ENCODE results near the gene SPCS3.
"Not testable (repeated sequence)": the region's sequence is repeated elsewhere in the genome, so short reads cannot be mapped to it uniquely, and the experiment has no call there.

The SPCS3 gene

DNA sequence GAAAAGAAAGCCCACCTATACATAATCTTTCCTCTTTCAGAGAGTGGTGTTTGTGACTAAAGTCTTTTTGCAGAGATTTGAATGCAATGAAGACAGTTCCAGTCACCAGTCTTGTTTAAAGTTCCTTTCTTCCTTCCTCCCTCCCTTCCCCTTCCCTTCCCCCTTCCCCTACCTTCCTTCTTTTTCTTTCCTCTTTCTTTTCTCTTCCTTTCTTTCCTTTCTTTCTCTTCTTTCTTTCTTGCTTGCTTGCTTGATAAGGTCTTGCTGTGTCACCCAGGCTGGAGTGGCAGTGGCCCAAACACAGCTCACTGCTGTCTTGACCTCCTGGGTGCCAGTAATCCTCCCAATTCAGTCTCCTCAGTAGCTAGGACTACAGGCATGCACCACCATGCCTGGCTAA lies 31.7 kb upstream of the SPCS3 start:
- Histone ChIP-seq H3K9me3 (ENCODE audit: insufficient read depth, low read depth, low read length) (no peaks in the 10 kb centered on the region), H3K4me3 (ENCODE audit: low read length) (no peak overlapping the region), H3K4me1 (ENCODE audit: insufficient read depth, low read length) (no peaks in the 10 kb centered on the region), H3K27me3 (ENCODE audit: insufficient read depth, low read length) (no peaks in the 10 kb centered on the region), H3K9ac (ENCODE audit: low read depth, low read length) (no peak overlapping the region), H3K27ac (ENCODE audit: low read depth, low read length) (no peak overlapping the region), H3K36me3 (ENCODE audit: insufficient read depth, low read length) (no peaks in the 10 kb centered on the region)

DNA sequence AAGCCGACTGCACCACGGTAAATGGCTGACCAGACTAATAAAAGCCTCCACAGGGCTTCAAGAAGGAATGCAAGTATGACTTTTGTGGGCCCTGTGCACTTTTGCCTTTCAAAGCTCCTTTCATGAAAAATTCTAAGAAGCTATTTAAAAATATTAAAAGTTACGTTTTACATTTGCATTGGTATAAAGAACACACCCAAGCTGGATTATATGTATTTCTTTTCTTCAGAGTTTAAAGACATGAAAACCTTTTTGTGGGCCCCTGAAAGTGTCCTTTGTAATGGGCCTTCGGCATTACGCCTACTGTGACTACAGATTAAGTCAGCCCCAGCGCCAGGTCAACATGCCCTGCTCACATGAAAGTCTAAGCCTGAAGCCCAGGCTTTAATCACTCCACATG lies 30.2 kb upstream of the SPCS3 start:
- no peaks in the 10 kb centered on the region for H3K36me3 ChIP-seq (ENCODE audit: insufficient read depth, low read length)
- no peak overlapping the region for H3K27ac ChIP-seq (ENCODE audit: low read depth, low read length)
- no peak overlapping the region for H3K4me3 ChIP-seq (ENCODE audit: low read length)
- no peaks in the 10 kb centered on the region for H3K9me3 ChIP-seq (ENCODE audit: insufficient read depth, low read depth, low read length)
- no peaks in the 10 kb centered on the region for H3K4me1 ChIP-seq (ENCODE audit: insufficient read depth, low read length)
- H3K27me3 ChIP-seq (ENCODE audit: insufficient read depth, low read length): no peaks in the 10 kb centered on the region
- no peak overlapping the region for H3K9ac ChIP-seq (ENCODE audit: low read depth, low read length)
- 94% methylated on average over 5 of the region's 6 CpGs for WGBS

DNA sequence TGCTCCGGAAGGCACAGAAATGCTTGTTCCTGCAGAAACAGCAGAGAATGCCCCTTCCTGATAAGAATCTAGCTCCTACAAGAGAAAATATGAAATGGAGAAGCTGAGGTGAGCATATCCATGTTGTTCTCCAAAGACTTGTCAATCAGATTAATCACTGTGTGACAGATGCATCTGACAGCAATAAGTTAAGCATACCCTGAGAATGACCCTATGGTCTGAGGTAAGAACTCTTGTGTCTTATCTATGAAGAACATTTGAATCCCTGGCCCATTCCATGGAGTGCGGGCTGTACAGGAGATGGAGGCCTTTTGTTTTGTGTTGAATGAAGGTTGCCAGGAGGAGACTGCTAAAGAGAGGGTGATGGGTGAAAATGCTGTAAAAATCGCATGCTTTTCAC lies 29.2 kb upstream of the SPCS3 start:
- H3K27ac ChIP-seq (ENCODE audit: low read depth, low read length): no peak overlapping the region
- H3K27me3 ChIP-seq (ENCODE audit: insufficient read depth, low read length): no peaks in the 10 kb centered on the region
- no peak overlapping the region for H3K9ac ChIP-seq (ENCODE audit: low read depth, low read length)
- no peaks in the 10 kb centered on the region for H3K4me1 ChIP-seq (ENCODE audit: insufficient read depth, low read length)
- H3K9me3 ChIP-seq (ENCODE audit: insufficient read depth, low read depth, low read length): no peaks in the 10 kb centered on the region
- H3K36me3 ChIP-seq (ENCODE audit: insufficient read depth, low read length): no peaks in the 10 kb centered on the region
- 94% methylated on average over 3 of the region's 3 CpGs for WGBS
- no peak overlapping the region for H3K4me3 ChIP-seq (ENCODE audit: low read length)

DNA sequence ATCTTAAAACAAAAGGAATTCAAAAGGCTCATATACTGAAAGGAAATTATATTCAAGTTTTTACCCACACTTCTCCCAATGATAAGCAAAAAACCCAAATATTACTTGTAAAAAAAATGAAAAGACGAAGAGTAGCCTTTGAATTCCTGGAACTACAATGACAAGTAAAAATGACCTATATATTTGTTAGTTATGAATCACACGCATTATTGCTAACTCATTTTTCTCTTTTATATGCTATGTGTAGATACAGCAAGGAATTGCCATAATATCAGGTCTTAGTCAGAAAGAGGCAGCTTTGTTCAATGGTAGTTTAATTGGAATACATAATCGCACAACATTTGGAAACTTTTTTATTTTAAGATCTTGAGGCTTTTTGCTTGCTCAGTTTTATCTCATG lies 28.0 kb upstream of the SPCS3 start:
- H3K4me3 ChIP-seq (ENCODE audit: low read length): no peak overlapping the region

DNA sequence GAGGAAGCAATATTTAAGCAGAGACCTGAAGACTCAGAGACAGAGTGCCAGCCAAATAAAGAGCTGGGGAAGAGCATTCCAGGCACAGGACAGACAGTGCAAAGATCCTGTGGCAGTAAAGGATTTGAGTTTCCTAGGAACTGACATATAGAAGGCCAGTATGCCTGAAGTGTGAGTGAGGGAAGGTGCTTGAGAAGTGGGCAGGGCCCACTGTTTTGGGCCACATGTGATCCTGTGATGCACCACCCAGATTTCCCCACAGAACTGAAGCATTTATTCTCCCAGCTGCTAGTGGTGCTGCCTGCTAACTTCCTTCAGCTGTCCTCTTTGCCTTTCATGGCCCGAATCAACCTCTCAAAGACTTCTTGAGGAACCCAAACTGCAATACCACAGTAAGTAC lies 26.8 kb upstream of the SPCS3 start:
- no peaks in the 10 kb centered on the region for H3K36me3 ChIP-seq (ENCODE audit: insufficient read depth, low read length)
- no peaks in the 10 kb centered on the region for H3K27me3 ChIP-seq (ENCODE audit: insufficient read depth, low read length)
- H3K9ac ChIP-seq (ENCODE audit: low read depth, low read length): no peak overlapping the region
- 83% methylated on average over 1 of the region's 1 CpG for WGBS
- H3K27ac ChIP-seq (ENCODE audit: low read depth, low read length): no peak overlapping the region
- H3K4me3 ChIP-seq (ENCODE audit: low read length): no peak overlapping the region
- no peaks in the 10 kb centered on the region for H3K4me1 ChIP-seq (ENCODE audit: insufficient read depth, low read length)
- H3K9me3 ChIP-seq (ENCODE audit: insufficient read depth, low read depth, low read length): no peaks in the 10 kb centered on the region

More for the DNA sequence above, 28.0 kb upstream of the SPCS3 start:
- no peaks in the 10 kb centered on the region for H3K4me1 ChIP-seq (ENCODE audit: insufficient read depth, low read length)
- H3K36me3 ChIP-seq (ENCODE audit: insufficient read depth, low read length): no peaks in the 10 kb centered on the region
- H3K27ac ChIP-seq (ENCODE audit: low read depth, low read length): no peak overlapping the region
- no peak overlapping the region for H3K9ac ChIP-seq (ENCODE audit: low read depth, low read length)
- 100% methylated on average over 1 of the region's 3 CpGs for WGBS
- H3K9me3 ChIP-seq (ENCODE audit: insufficient read depth, low read depth, low read length): no peaks in the 10 kb centered on the region
- H3K27me3 ChIP-seq (ENCODE audit: insufficient read depth, low read length): no peaks in the 10 kb centered on the region

DNA sequence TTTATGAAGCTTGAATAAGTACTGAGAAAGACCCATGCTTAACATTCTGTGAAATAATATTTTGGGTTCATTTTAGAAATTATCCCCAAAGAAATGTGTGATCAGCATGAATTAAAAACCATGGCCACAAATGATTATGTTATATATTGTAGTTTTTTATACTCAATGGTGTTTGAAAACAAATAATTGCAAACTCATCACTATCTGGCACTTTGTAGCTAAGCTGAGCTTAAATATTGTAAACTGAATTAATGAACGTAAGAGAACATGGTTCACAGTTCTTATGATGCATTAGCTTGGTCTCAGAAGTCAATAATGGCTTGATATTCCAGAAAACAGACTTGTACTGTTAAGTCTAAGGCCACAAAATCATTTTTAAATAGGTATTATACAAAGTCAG lies 26.1 kb upstream of the SPCS3 start:
- no peaks in the 10 kb centered on the region for H3K27me3 ChIP-seq (ENCODE audit: insufficient read depth, low read length)
- H3K4me1 ChIP-seq (ENCODE audit: insufficient read depth, low read length): no peaks in the 10 kb centered on the region
- H3K9ac ChIP-seq (ENCODE audit: low read depth, low read length): no peak overlapping the region
- no peaks in the 10 kb centered on the region for H3K9me3 ChIP-seq (ENCODE audit: insufficient read depth, low read depth, low read length)
- H3K27ac ChIP-seq (ENCODE audit: low read depth, low read length): no peak overlapping the region
- 90% methylated on average over 1 of the region's 1 CpG for WGBS
- H3K4me3 ChIP-seq (ENCODE audit: low read length): no peak overlapping the region
- no peaks in the 10 kb centered on the region for H3K36me3 ChIP-seq (ENCODE audit: insufficient read depth, low read length)

DNA sequence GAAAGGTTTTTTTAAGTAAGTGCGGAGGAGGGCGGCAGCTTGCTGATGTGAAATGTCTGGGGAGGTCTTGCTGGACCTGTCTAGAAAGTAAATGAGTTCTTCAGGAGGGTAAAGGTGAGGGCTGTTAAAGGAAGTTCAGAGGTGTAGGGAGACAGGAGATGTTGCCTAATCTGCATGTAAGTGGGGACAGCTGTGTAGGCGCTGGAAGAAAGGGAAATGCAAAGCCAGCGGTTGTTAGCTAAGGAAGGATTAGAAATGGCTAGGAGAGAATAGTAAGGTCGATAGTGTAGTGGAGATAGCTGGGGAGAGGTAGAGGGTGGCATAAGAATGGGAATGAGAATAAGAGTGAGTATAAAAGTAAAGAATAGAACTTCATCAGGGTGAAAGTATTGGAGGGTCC lies 23.9 kb upstream of the SPCS3 start:
- not testable (repeated sequence) for H3K27ac ChIP-seq (ENCODE audit: low read depth, low read length); H3K9ac ChIP-seq (ENCODE audit: low read depth, low read length)

DNA sequence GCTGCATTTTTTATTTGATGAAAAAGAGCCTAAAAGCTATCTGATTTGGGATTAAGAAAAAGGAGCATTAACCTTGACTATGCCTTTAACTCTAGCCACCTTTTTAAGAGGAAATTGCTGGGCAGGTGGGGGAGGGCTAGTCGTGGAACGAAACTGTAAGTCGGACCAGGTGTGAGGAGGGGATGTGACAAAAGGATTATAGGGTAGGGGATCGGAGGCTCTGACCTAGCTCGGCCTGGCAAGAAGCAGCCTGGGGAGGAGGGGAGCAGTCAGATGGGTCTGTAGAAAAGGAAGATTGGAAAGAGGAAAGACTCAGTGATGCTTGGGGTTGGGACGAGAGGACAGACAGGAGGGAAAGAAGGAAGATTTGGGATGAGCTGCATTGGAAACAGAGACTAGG lies 21.1 kb upstream of the SPCS3 start:
- H3K4me3 ChIP-seq (ENCODE audit: low read length): no peak overlapping the region
- no peak overlapping the region for H3K27ac ChIP-seq (ENCODE audit: low read depth, low read length)
- no peaks in the 10 kb centered on the region for H3K36me3 ChIP-seq (ENCODE audit: insufficient read depth, low read length)
- no peak overlapping the region for H3K9ac ChIP-seq (ENCODE audit: low read depth, low read length)
- no peaks in the 10 kb centered on the region for H3K9me3 ChIP-seq (ENCODE audit: insufficient read depth, low read depth, low read length)
- peaks cover 3% of the 10 kb centered on the region; the same call in 1 of the 2 replicates for H3K4me1 ChIP-seq (ENCODE audit: insufficient read depth, low read length)
- WGBS: 71% methylated on average over 6 of the region's 6 CpGs
- H3K27me3 ChIP-seq (ENCODE audit: insufficient read depth, low read length): no peaks in the 10 kb centered on the region; the same call in 1 of the 2 replicates

More for the DNA sequence above, 23.9 kb upstream of the SPCS3 start:
- not testable (repeated sequence) for H3K9me3 ChIP-seq (ENCODE audit: insufficient read depth, low read depth, low read length); H3K4me1 ChIP-seq (ENCODE audit: insufficient read depth, low read length); H3K36me3 ChIP-seq (ENCODE audit: insufficient read depth, low read length); H3K27me3 ChIP-seq (ENCODE audit: insufficient read depth, low read length); H3K4me3 ChIP-seq (ENCODE audit: low read length)
- 35% methylated on average over 5 of the region's 5 CpGs for WGBS

DNA sequence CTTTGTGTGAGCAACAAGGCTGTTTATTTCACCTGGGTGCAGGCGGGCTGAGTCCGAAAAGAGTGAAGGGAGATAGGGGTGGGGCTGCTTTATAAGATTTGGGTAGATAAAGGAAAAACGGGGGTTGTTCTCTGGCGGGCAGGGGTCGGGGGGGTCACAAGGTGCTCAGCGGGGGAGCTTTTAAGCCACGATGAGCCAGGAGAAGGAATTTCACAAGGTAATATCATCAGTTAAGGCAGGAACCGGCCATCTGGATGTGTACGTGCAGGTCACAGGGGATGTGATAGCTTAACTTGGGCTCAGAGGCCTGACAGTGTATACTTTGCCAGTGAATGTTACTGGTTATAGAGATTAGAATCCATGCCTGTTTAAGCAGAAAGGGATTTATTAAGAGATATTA lies 19.7 kb upstream of the SPCS3 start:
- no peaks in the 10 kb centered on the region for H3K9me3 ChIP-seq (ENCODE audit: insufficient read depth, low read depth, low read length)
- WGBS: 68% methylated on average over 9 of the region's 9 CpGs
- no peak overlapping the region for H3K4me3 ChIP-seq (ENCODE audit: low read length)
- H3K27ac ChIP-seq (ENCODE audit: low read depth, low read length): no peak overlapping the region
- H3K9ac ChIP-seq (ENCODE audit: low read depth, low read length): no peak overlapping the region
- peaks cover 5% of the 10 kb centered on the region; the same call in 1 of the 2 replicates for H3K27me3 ChIP-seq (ENCODE audit: insufficient read depth, low read length)
- no peaks in the 10 kb centered on the region for H3K36me3 ChIP-seq (ENCODE audit: insufficient read depth, low read length)
- peaks cover 3% of the 10 kb centered on the region for H3K4me1 ChIP-seq (ENCODE audit: insufficient read depth, low read length)

DNA sequence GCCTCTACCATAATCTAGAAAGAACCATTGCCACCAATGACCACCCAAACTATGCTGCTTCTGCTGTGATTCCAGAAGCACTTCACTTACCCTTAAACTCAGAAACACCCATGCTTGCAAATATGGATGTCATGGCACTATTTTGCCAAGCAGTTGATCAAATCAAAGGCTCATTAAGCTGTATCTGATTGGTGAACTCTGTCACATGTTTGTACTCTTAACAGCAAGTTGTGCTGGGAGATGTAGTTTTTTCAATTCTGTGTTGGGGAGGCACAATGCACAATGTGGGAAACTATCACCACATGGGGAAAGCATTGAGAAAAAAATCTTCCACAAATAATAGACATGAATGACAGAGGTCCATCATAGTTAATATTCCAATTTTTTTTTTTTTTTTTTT lies 19.2 kb upstream of the SPCS3 start:
- Histone ChIP-seq H3K4me1 (ENCODE audit: insufficient read depth, low read length) (peaks cover 3% of the 10 kb centered on the region), H3K4me3 (ENCODE audit: low read length) (no peak overlapping the region), H3K9ac (ENCODE audit: low read depth, low read length) (no peak overlapping the region), H3K9me3 (ENCODE audit: insufficient read depth, low read depth, low read length) (no peaks in the 10 kb centered on the region), H3K27ac (ENCODE audit: low read depth, low read length) (no peak overlapping the region), H3K27me3 (ENCODE audit: insufficient read depth, low read length) (peaks cover 10% of the 10 kb centered on the region; the same call in 1 of the 2 replicates), H3K36me3 (ENCODE audit: insufficient read depth, low read length) (no peaks in the 10 kb centered on the region)

DNA sequence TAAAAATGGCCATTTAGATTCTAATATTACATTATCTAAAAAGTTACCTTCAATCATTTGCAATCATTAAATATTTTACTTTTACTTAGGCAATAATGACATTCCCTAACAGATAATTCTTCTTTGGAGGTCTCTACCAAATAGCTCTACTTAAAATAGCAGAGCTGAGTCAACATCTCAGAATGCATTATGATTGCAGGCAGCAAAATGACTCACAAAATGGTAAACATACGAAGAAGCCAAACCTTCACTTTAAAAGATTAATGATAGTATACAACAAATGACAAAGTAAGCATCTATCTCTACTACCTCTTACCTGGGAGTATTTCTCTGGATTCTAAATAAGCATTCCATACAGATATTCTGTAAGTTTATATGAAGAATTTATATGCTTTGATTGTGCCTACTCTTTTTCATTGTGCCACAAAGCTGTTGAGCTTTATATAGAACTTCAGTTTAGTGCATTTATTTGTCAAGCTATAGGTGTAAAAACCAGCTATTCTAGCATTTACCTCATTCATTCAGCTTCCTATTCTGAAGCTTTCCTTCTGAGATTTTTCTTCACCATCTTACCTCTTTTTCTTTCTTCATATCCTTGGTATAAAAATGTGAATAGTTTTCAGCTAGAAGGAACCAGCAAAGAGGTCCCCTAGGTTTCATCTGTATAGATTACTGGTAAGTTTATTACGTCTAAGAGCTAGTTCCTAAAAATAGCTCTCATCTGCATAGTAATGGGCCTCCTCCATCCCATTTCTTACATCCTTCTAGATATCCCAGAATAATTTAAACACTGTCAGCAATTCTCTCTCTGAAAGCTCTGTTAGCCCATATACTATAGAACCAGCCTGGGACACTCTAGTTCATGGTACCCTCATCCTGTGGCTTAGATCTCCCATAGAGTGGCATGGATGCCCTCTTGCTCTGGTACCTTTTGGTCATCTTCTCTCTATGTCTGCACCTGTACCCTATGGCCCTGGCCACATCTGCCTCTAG lies 17.2 kb upstream of the SPCS3 start:
- H3K27ac ChIP-seq (ENCODE audit: low read depth, low read length): no peak overlapping the region
- WGBS: 97% methylated on average over 2 of the region's 2 CpGs

More for the DNA sequence above, 17.2 kb upstream of the SPCS3 start:
- peaks cover 3% of the 10 kb centered on the region for H3K4me1 ChIP-seq (ENCODE audit: insufficient read depth, low read length)
- H3K36me3 ChIP-seq (ENCODE audit: insufficient read depth, low read length): no peaks in the 10 kb centered on the region
- H3K9me3 ChIP-seq (ENCODE audit: insufficient read depth, low read depth, low read length): no peaks in the 10 kb centered on the region
- H3K4me3 ChIP-seq (ENCODE audit: low read length): no peak overlapping the region
- no peak overlapping the region for H3K9ac ChIP-seq (ENCODE audit: low read depth, low read length)
- H3K27me3 ChIP-seq (ENCODE audit: insufficient read depth, low read length): peaks cover 11% of the 10 kb centered on the region; the same call in 1 of the 2 replicates

Measured in HUES64 (cell line).